HepG2 (cell line): ENCODE data around the gene SPSB2. TPM values are rescaled to one million over a fixed set of nuclear protein-coding genes. Genes with fewer than 3 reads are reported as not detected.

Source experiments
- ATAC-seq: fragments of 200-7000 bp; cut with Tn5 transposase; 3 replicates; pipeline ENCODE4 v1.9.1; 2020; ENCODE audit warnings: mild to moderate bottlenecking, moderate library complexity
- BruUV-seq: library from RNA; stranded (reverse); fragments of 400-500 nt; replicated peaks from 2 replicates; lab custom pipeline; 2021; lab: Mats Ljungman, UMichigan
- CTCF ChIA-PET: fragments of 300-600 bp; formaldehyde crosslinking; extraction: SDS; loops from one replicate; lab custom pipeline; 2021; ENCODE audit warnings: low total read pairs, inconsistent platforms, low intra/inter-chr PET ratio; lab: Yijun Ruan, JAX
- POLR2A ChIA-PET: fragments of 350-600 bp; sonication (Branson Sonifier 250); formaldehyde crosslinking; loops from one replicate; lab custom pipeline; 2020; ENCODE audit warnings: antibody characterized with exemption, inconsistent platforms; lab: Yijun Ruan, JAX
- DNase-seq: peaks from one replicate; pipeline ENCODE4 v3.0.0-alpha.2; 2015; ENCODE audit warnings: low spot score
- FAIRE-seq: peaks from 3 replicates; lab custom pipeline; 2011; peaks lifted over from hg19 to GRCh38; lab: Jason Lieb, UNC
- H2AFZ ChIP-seq: one replicate; pipeline ENCODE4 v1.6.1; 2011; ENCODE audit warnings: low read length, inconsistent platforms
- H3K27ac ChIP-seq: fragments of 300-600 bp; 3 replicates; pipeline ENCODE4 v1.8.0; 2011; ENCODE audit warnings: mixed run types, mild to moderate bottlenecking, mixed read lengths, low read length, inconsistent platforms; ENCODE audit not compliant: insufficient read depth; ENCODE audit errors: extremely low read length
- H3K27me3 ChIP-seq, 2 experiments: fragments of 200-600 bp in 1 of 2; 2 replicates in 1 of 2; 3 replicates in 1 of 2; pipeline versions ENCODE4 v1.6.0 to v1.8.0; 2011; ENCODE audit warnings: low read length in 2 of 2, mild to moderate bottlenecking in 2 of 2, moderate library complexity in 2 of 2, inconsistent platforms in 1 of 2; ENCODE audit not compliant: insufficient read depth in 2 of 2, control insufficient read depth in 1 of 2
- H3K36me3 ChIP-seq, 2 experiments: fragments of 200-600 bp in 1 of 2; replicated peaks in 1 of 2; 2 replicates in 1 of 2; 3 replicates in 1 of 2; pipeline versions ENCODE4 v1.5.1 to v1.8.0; 2011; ENCODE audit warnings: low read length in 2 of 2, inconsistent platforms in 1 of 2; ENCODE audit not compliant: insufficient read depth in 2 of 2, control insufficient read depth in 1 of 2
- H3K4me1 ChIP-seq: 2 replicates; pipeline ENCODE4 v1.5.1; 2012; ENCODE audit warnings: low read length, inconsistent platforms; ENCODE audit not compliant: insufficient read depth
- H3K4me2 ChIP-seq: 2 replicates; pipeline ENCODE4 v1.6.0; 2011; ENCODE audit warnings: low read depth, low read length, inconsistent platforms
- H3K4me3 ChIP-seq, 3 experiments: fragments of 200-600 bp in 1 of 3; sonication (generic), shearing (Covaris generic) in 1 of 3; replicated peaks in 1 of 3; 2 replicates each; pipeline ENCODE4 v1.5.1; 2011 to 2016; ENCODE audit warnings: low read length in 3 of 3, inconsistent platforms in 2 of 3, low read depth in 2 of 3, mild to moderate bottlenecking in 2 of 3, control low read depth in 1 of 3, mixed read lengths in 1 of 3; ENCODE audit not compliant: insufficient read depth in 1 of 3
- H3K79me2 ChIP-seq: one replicate; pipeline ENCODE4 v1.6.1; 2011; ENCODE audit warnings: low read length, inconsistent platforms; ENCODE audit not compliant: insufficient read depth
- H3K9ac ChIP-seq: 2 replicates; pipeline ENCODE4 v1.6.0; 2011; ENCODE audit warnings: mild to moderate bottlenecking, low read depth, low read length, inconsistent platforms; ENCODE audit not compliant: insufficient read depth
- H3K9me3 ChIP-seq: 2 replicates; pipeline ENCODE4 v1.5.1; 2012; ENCODE audit warnings: mild to moderate bottlenecking, low read length
- H4K20me1 ChIP-seq: 2 replicates; pipeline ENCODE4 v1.6.0; 2011; ENCODE audit warnings: inconsistent platforms, mild to moderate bottlenecking, low read length, moderate library complexity; ENCODE audit not compliant: insufficient read depth
- CEBPB ChIP-seq: IDR thresholded peaks from 2 replicates; pipeline ENCODE4 v1.6.1; 2011; ENCODE audit warnings: low read depth, low read length, improper control_type of control experiment, borderline replicate concordance
- ELF3 ChIP-seq: IDR thresholded peaks from 2 replicates; pipeline ENCODE4 v1.6.1; 2016; ENCODE audit warnings: missing genetic modification reagents, missing compliant biosample characterization
- FOXA3 ChIP-seq: IDR thresholded peaks from 2 replicates; pipeline ENCODE4 v1.6.1; 2016; ENCODE audit warnings: missing genetic modification reagents, missing compliant biosample characterization
- NCOA2 ChIP-seq: sonication (generic); formaldehyde crosslinking; IDR thresholded peaks from 2 replicates; pipeline ENCODE4 v1.8.0; 2022; ENCODE audit warnings: inconsistent platforms
- PTBP1 ChIP-seq: fragments of 200-400 bp; formaldehyde crosslinking; IDR thresholded peaks from 2 replicates; pipeline ENCODE4 v1.6.1; 2018; ENCODE audit warnings: low read length, low read depth; ENCODE audit not compliant: poor library complexity, severe bottlenecking
- RFX3 ChIP-seq: IDR thresholded peaks from 2 replicates; pipeline ENCODE4 v1.6.1; 2016; ENCODE audit warnings: missing biosample characterization, missing genetic modification reagents
- SALL1 ChIP-seq: sonication (generic); formaldehyde crosslinking; IDR thresholded peaks from 2 replicates; pipeline ENCODE4 v1.8.0; 2022; ENCODE audit warnings: mild to moderate bottlenecking, missing genetic modification reagents
- SRY ChIP-seq: sonication (generic); formaldehyde crosslinking; IDR thresholded peaks from 2 replicates; pipeline ENCODE4 v1.8.0; 2022; ENCODE audit warnings: mild to moderate bottlenecking, missing genetic modification reagents
- TOE1 ChIP-seq: sonication (generic); formaldehyde crosslinking; IDR thresholded peaks from 2 replicates; pipeline ENCODE4 v1.4.0; 2020; ENCODE audit warnings: mild to moderate bottlenecking, missing genetic modification reagents
- ZNF138 ChIP-seq: sonication (generic); formaldehyde crosslinking; IDR thresholded peaks from 2 replicates; pipeline ENCODE4 v1.5.0; 2020; ENCODE audit warnings: mild to moderate bottlenecking, low read depth, missing genetic modification reagents
- ZNF3 ChIP-seq: IDR thresholded peaks from 2 replicates; pipeline ENCODE4 v1.7.0; 2017; ENCODE audit warnings: inconsistent platforms
- ZNF557 ChIP-seq: sonication (generic); formaldehyde crosslinking; IDR thresholded peaks from 2 replicates; pipeline ENCODE4 v1.4.0; 2020; ENCODE audit warnings: missing genetic modification reagents
- ZNF605 ChIP-seq: sonication (generic); formaldehyde crosslinking; IDR thresholded peaks from 2 replicates; pipeline ENCODE4 v1.8.0; 2022; ENCODE audit warnings: mild to moderate bottlenecking, missing genetic modification reagents
- ZNF800 ChIP-seq: sonication (generic); formaldehyde crosslinking; IDR thresholded peaks from 2 replicates; pipeline ENCODE4 v1.4.0; 2020; ENCODE audit warnings: missing genetic modification reagents
- ZSCAN22 ChIP-seq: sonication (generic); formaldehyde crosslinking; IDR thresholded peaks from 2 replicates; pipeline ENCODE4 v1.4.0; 2020; ENCODE audit warnings: mild to moderate bottlenecking, missing genetic modification reagents
- WGBS: methylation state at CpG from one replicate; pipeline ENCODE4 v1.1.6; 2017; ENCODE audit warnings: low lambda C conversion rate; 5-methylcytosine and 5-hydroxymethylcytosine counted together
- in situ Hi-C: cut with HindIII; loops from 2 replicates; pipeline ENCODE4 v1.10.0; 2017; ENCODE audit warnings: low pct_unique_long_range_greater_than_20kb; ENCODE audit not compliant: extremely low pct_ligation_motif_present
- intact Hi-C: fragments of 100-400 bp; cut with micrococcal nuclease; formaldehyde crosslinking; loops from one replicate; pipeline ENCODE4 v1.10.0; 2022; ENCODE audit not compliant: unreplicated experiment
- polyA plus RNA-seq, 8 experiments: library from polyadenylated mRNA; depleted of rRNA in 3 of 8; stranded (reverse) in 7 of 8; unstranded in 1 of 8; fragments of >200 nt; fragmentation: Illumina TruSeq in 4 of 8; extraction: Trizol in 4 of 8; gene quantifications; 2 replicates each; pipeline versions ENCODE4 v1.2.1 to v1.2.3, GENCODE V29; 2011 to 2016; ENCODE audit warnings: low read depth in 4 of 8, missing spikeins in 1 of 8, mixed read lengths in 1 of 8; ENCODE audit not compliant: insufficient read depth in 1 of 8
- total RNA-seq, 5 experiments: library from RNA; depleted of rRNA; stranded (reverse); fragments of >200 nt; fragmentation: Illumina TruSeq; extraction: Trizol; gene quantifications; 2 replicates each; pipeline ENCODE4 v1.2.3, GENCODE V29; 2016; ENCODE audit warnings: low read depth in 1 of 5
- TF ChIP-seq, protein P1 (sequence below): sonication (generic); formaldehyde crosslinking; IDR thresholded peaks from 2 replicates; pipeline ENCODE4 v1.4.0; 2020; ENCODE audit warnings: missing genetic modification reagents, mild to moderate bottlenecking, borderline replicate concordance
- TF ChIP-seq, protein P2 (sequence below): sonication (generic); formaldehyde crosslinking; IDR thresholded peaks from 2 replicates; pipeline ENCODE4 v1.5.0; 2020; ENCODE audit warnings: mild to moderate bottlenecking, low read depth, missing genetic modification reagents, borderline replicate concordance

Gene SPSB2
- total and polyA plus RNA-seq, 2 of the 13 experiments (the other 11 are each of a cell fraction or from before 2014, with no cell fraction given) = 2.0 to 6.2 TPM

GRCh38 chr12:6899837-6900519 is 26.9 kb upstream of the SPSB2 start (continued):
- peak; percentile 90 for TF ChIP-seq RFX3 (CRISPR knock-in tag)
- TF ChIP-seq NCOA2 (CRISPR knock-in tag) = no peak
- TF ChIP-seq ZSCAN22 (CRISPR knock-in tag) = no peak
- 0 out of 2 replicates have a peak, but pooled peaks have one; percentile 10 for TF ChIP-seq SALL1 (CRISPR knock-in tag)
- 0 out of 2 replicates have a peak, but pooled peaks have one; percentile 33 for TF ChIP-seq ELF3 (CRISPR knock-in tag)
- TF ChIP-seq TOE1 (CRISPR knock-in tag) = no peak
- TF ChIP-seq FOXA3 = no peak

GRCh38 chr12:6899427-6899826 is 26.3 kb upstream of the SPSB2 start:
- in situ Hi-C loops = no loop called here
- H3K4me1 ChIP-seq = peaks cover 55% of the 10 kb centered on the region
- ATAC-seq = peak; percentile 11
- no peak overlapping the region for H2AFZ ChIP-seq
- no peaks in the 10 kb centered on the region for H3K79me2 ChIP-seq
- H3K9ac ChIP-seq = no peak overlapping the region; the same call in 1 of the 2 replicates
- 39% methylated on average over 5 of the region's 5 CpGs for WGBS
- CTCF ChIA-PET = no interaction called here
- H3K4me3 ChIP-seq = no peak overlapping the region
- BruUV-seq = no TSS peak
- intact Hi-C loops = no loop called here
- peak overlapping the region; percentile 69 for H3K27ac ChIP-seq
- no peak for DNase-seq
- H3K4me2 ChIP-seq = peak overlapping the region; percentile 40
- no peaks in the 10 kb centered on the region for H3K9me3 ChIP-seq
- POLR2A ChIA-PET = interaction anchor here (1.1 to 2.3 kb wide), 5 partner anchors 8 to 44 kb away, joined by 3 to 9 read pairs (median 5); partner anchors contain the start of genes C12orf57, RNU7-1, SPSB2 and TPI1
- TF ChIP-seq ZNF3 (CRISPR knock-in tag) (no peak), CEBPB (peak; percentile 29; the same call in 1 of the 2 replicates), ZNF800 (CRISPR knock-in tag) (no peak), ZNF557 (no peak), SRY (CRISPR knock-in tag) (no peak), ZNF138 (no peak), PTBP1 (no peak), ZNF605 (CRISPR knock-in tag) (0 out of 2 replicates have a peak, but pooled peaks have one; percentile 27)
- TF ChIP-seq, protein P1, sequence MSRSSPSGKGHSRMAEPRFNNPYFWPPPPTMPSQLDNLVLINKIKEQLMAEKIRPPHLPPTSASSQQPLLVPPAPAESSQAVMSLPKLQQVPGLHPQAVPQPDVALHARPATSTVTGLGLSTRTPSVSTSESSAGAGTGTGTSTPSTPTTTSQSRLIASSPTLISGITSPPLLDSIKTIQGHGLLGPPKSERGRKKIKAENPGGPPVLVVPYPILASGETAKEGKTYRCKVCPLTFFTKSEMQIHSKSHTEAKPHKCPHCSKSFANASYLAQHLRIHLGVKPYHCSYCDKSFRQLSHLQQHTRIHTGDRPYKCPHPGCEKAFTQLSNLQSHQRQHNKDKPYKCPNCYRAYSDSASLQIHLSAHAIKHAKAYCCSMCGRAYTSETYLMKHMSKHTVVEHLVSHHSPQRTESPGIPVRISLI = 0 out of 2 replicates have a peak, but pooled peaks have one; percentile 13
- TF ChIP-seq, protein P2, sequence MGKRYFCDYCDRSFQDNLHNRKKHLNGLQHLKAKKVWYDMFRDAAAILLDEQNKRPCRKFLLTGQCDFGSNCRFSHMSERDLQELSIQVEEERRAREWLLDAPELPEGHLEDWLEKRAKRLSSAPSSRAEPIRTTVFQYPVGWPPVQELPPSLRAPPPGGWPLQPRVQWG (CRISPR knock-in tag) = no peak
- no peak for FAIRE-seq
- no peaks in the 10 kb centered on the region for H3K27me3 ChIP-seq
- no peaks in the 10 kb centered on the region for H3K36me3 ChIP-seq
- H4K20me1 ChIP-seq = no peaks in the 10 kb centered on the region
